ENCODE results near the gene MOB1A. TPM values are rescaled to one million over a fixed set of nuclear protein-coding genes. Genes with fewer than 3 reads are reported as not detected.

Gene MOB1A
- total and polyA plus RNA-seq, 2 of the 8 experiments (the other 6 are each of a cell fraction or from before 2014, with no cell fraction given) = 21.6 to 91.7 TPM

DNA sequence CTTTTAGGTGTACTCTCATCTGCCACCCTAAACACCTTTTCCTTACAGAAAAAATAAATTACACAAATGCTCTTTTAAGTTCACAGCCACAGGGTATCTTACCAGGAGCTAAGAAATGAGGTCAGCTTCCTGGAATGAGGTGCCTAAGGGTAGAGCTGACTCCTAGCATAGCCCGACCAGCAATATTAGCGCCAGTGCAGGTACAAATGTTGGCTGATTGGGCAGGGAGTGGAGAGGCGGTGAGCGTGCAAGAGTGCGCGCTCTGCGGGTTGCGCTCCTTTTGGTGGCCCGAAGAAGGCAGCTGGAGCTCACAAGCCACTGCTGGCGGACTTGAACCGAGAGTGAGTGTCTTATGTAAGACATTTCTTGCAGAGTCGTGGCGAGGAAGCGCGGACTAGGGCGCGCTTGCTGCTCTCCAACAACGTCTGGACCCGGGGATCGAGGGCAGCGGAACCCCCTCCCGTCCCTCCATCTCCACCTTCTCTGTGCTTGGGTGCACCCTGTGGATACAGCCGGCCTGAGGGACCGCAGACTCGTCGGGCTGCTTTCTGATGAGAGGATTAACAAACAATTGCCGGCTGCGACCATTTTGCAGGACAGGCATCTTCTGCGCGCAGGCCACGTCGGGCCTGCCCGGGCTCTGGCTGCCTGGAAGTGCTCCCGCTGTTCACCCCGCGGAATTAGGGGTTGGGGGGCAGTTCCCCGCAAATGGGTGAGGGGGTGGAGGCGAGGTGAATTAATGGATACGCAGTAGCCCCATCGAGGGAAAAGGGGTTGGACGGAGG is 48.3 kb downstream of the MOB1A start (continued):
- TF ChIP-seq SIX5 (IDR thresholded peaks at IDR 0.05; ENCODE audit: low read depth, low read length) = no peak
- no peak for TF ChIP-seq SAP30 (IDR thresholded peaks at IDR 0.05; ENCODE audit: insufficient read depth, insufficient replicate concordance, low read length)
- no peak for TF ChIP-seq TAF1 (IDR thresholded peaks at IDR 0.05; ENCODE audit: low read depth, low read length)
- TF ChIP-seq BCL11A (IDR thresholded peaks at IDR 0.05; ENCODE audit: low read depth in 2 of 2, low read length in 2 of 2) = no peak

All from H1 (cell line).